ENCODE results near the gene GCA. TPM values are rescaled to one million over a fixed set of nuclear protein-coding genes. Genes with fewer than 3 reads are reported as not detected.

Gene GCA
- total and polyA plus RNA-seq, 2 of the 13 experiments (the other 11 are each of a cell fraction or from before 2014, with no cell fraction given): 42.0 to 48.3 TPM

GRCh38 chr2:162365392-162365791, 21.5 kb downstream of the GCA start (continued):
- TF ChIP-seq PREB (CRISPR knock-in tag; IDR thresholded peaks at IDR 0.05) (no peak), GATAD1 (CRISPR knock-in tag; IDR thresholded peaks at IDR 0.05) (no peak), ZEB1 (IDR thresholded peaks at IDR 0.05; ENCODE audit: insufficient replicate concordance, low read depth) (no peak), ARID2 (CRISPR knock-in tag; IDR thresholded peaks at IDR 0.05; ENCODE audit: borderline replicate concordance) (no peak), ZBTB2 (CRISPR knock-in tag; IDR thresholded peaks at IDR 0.05; ENCODE audit: low read depth) (no peak), BCL3 (CRISPR knock-in tag; IDR thresholded peaks at IDR 0.05) (no peak), ETV5 (CRISPR knock-in tag; IDR thresholded peaks at IDR 0.05; ENCODE audit: borderline replicate concordance) (no peak)

GRCh38 chr2:162368494-162368893, 24.6 kb downstream of the GCA start:
- BruUV-seq (replicated peaks): no TSS peak
- no peaks in the 10 kb centered on the region for H3K27me3 ChIP-seq (ENCODE audit: control insufficient read depth in 1 of 2, insufficient read depth in 2 of 2, low read length in 2 of 2)
- H3K4me3 ChIP-seq (replicated peaks in 1 of 3; ENCODE audit: insufficient read depth in 1 of 3, low read depth in 2 of 3, low read length in 3 of 3): no peak overlapping the region
- ATAC-seq (no peak), DNase-seq (ENCODE audit: low spot score) (no peak), FAIRE-seq (no peak)
- H3K9ac ChIP-seq (ENCODE audit: insufficient read depth, low read depth, low read length): no peak overlapping the region
- H3K9me3 ChIP-seq (ENCODE audit: low read length): no peaks in the 10 kb centered on the region
- ChIA-PET CTCF (ENCODE audit: low intra/inter-chr PET ratio, low total read pairs) (no interaction called here), POLR2A (no interaction called here)
- H3K27ac ChIP-seq (ENCODE audit: extremely low read length, insufficient read depth, low read length): no peak overlapping the region
- no peak overlapping the region for H3K4me2 ChIP-seq (ENCODE audit: low read depth, low read length)
- H3K36me3 ChIP-seq (replicated peaks in 1 of 2; ENCODE audit: control insufficient read depth in 1 of 2, insufficient read depth in 2 of 2, low read length in 2 of 2): no peaks in the 10 kb centered on the region
- no peak overlapping the region for H2AFZ ChIP-seq (ENCODE audit: low read length)
- no peaks in the 10 kb centered on the region for H3K4me1 ChIP-seq (ENCODE audit: insufficient read depth, low read length)
- in situ Hi-C loops (cut with HindIII; ENCODE audit: extremely low pct_ligation_motif_present, low pct_unique_long_range_greater_than_20kb) (no loop called here), intact Hi-C loops (cut with micrococcal nuclease; ENCODE audit: unreplicated experiment) (no loop called here)
- no peaks in the 10 kb centered on the region for H4K20me1 ChIP-seq (ENCODE audit: insufficient read depth, low read length)
- 2% methylated on average over 1 of the region's 1 CpG for WGBS (ENCODE audit: low lambda C conversion rate)
- no peaks in the 10 kb centered on the region for H3K79me2 ChIP-seq (ENCODE audit: insufficient read depth, low read length)
- TF ChIP-seq ZNF382 (CRISPR knock-in tag; IDR thresholded peaks at IDR 0.05; ENCODE audit: borderline replicate concordance) (no peak), CBX2 (IDR thresholded peaks at IDR 0.05; ENCODE audit: low read depth, low read length) (no peak), CBX2 (CRISPR knock-in tag; IDR thresholded peaks at IDR 0.05; ENCODE audit: low read depth) (no peak), ZNF101 (CRISPR knock-in tag; IDR thresholded peaks at IDR 0.05; ENCODE audit: borderline replicate concordance, low read depth) (no peak), TP53 (CRISPR knock-in tag; conservative IDR thresholded peaks at IDR 0.05) (no peak), ZNF761 (CRISPR knock-in tag; conservative IDR thresholded peaks at IDR 0.05) (no peak), GPBP1L1 (CRISPR knock-in tag; IDR thresholded peaks at IDR 0.05) (no peak), ZKSCAN5 (CRISPR knock-in tag; IDR thresholded peaks at IDR 0.05) (no peak), ATF2 (CRISPR knock-in tag; IDR thresholded peaks at IDR 0.05) (no peak), THAP7 (CRISPR knock-in tag; IDR thresholded peaks at IDR 0.05) (no peak)
